Measurements from ENCODE around the gene PALLD.

The PALLD gene

DNA sequence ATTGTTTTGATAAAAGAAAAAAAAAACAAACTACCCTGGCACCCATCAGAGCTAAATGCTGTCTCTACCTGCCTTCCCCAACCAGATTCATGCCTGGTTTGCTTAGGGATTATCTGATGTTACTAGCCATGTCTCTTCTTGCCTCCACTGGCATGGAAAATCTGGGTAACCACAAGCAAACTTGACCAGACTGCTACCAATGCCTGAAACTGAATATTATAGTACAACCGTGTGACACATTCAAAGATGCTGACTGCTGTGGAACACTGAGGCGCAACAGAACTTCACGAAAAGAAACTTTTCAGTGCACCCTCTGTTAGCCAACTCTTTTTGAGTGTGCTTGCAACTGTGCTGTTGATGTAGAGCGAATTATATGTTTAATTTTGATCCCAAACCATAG is 285.1 kb downstream of the PALLD start:
- H3K27me3 ChIP-seq (ENCODE audit: insufficient read depth, poor library complexity, severe bottlenecking) = no peaks in the 10 kb centered on the region
- no peaks in the 10 kb centered on the region for H3K36me3 ChIP-seq (ENCODE audit: low read depth)
- H3K27ac ChIP-seq (ENCODE audit: poor library complexity, severe bottlenecking) = no peak overlapping the region
- ATAC-seq (ENCODE audit: low read depth) = no peak
- H3K4me1 ChIP-seq (ENCODE audit: insufficient read depth, poor library complexity, severe bottlenecking) = peaks cover 5% of the 10 kb centered on the region
- no peak overlapping the region for H3K4me3 ChIP-seq (ENCODE audit: severe bottlenecking)
- no peak for DNase-seq (ENCODE audit: low spot score)
- no peaks in the 10 kb centered on the region for H3K9me3 ChIP-seq (ENCODE audit: severe bottlenecking)
- TF ChIP-seq, protein P1, sequence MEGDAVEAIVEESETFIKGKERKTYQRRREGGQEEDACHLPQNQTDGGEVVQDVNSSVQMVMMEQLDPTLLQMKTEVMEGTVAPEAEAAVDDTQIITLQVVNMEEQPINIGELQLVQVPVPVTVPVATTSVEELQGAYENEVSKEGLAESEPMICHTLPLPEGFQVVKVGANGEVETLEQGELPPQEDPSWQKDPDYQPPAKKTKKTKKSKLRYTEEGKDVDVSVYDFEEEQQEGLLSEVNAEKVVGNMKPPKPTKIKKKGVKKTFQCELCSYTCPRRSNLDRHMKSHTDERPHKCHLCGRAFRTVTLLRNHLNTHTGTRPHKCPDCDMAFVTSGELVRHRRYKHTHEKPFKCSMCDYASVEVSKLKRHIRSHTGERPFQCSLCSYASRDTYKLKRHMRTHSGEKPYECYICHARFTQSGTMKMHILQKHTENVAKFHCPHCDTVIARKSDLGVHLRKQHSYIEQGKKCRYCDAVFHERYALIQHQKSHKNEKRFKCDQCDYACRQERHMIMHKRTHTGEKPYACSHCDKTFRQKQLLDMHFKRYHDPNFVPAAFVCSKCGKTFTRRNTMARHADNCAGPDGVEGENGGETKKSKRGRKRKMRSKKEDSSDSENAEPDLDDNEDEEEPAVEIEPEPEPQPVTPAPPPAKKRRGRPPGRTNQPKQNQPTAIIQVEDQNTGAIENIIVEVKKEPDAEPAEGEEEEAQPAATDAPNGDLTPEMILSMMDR (IDR thresholded peaks at IDR 0.05; ENCODE audit: poor library complexity, severe bottlenecking) = no peak

DNA sequence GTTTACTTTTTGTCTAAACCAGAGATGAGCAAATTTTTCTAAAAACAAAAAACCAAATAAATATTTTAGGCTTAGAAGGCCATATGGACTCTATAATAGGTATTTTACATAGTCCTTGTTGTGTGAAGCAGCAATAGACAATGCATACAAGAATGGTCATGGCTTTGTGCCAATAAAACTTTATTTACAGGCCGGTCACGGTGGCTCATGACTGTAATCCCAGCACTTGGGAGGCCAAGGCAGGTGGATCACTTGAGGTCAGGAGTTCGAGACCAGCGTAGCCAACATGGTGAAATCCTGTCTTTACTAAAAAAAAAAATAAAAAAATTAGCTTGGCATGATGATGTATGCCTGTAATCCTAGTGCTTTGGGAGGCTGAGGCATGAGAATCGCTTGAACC is 285.6 kb downstream of the PALLD start:
- H3K27me3 ChIP-seq (ENCODE audit: insufficient read depth, poor library complexity, severe bottlenecking) = no peaks in the 10 kb centered on the region
- H3K27ac ChIP-seq (ENCODE audit: poor library complexity, severe bottlenecking) = no peak overlapping the region
- no peak overlapping the region for H3K4me3 ChIP-seq (ENCODE audit: severe bottlenecking)
- DNase-seq (ENCODE audit: low spot score) (no peak), ATAC-seq (ENCODE audit: low read depth) (no peak)
- H3K4me1 ChIP-seq (ENCODE audit: insufficient read depth, poor library complexity, severe bottlenecking) = peaks cover 5% of the 10 kb centered on the region
- H3K36me3 ChIP-seq (ENCODE audit: low read depth) = no peaks in the 10 kb centered on the region
- TF ChIP-seq, protein P1 (IDR thresholded peaks at IDR 0.05; ENCODE audit: poor library complexity, severe bottlenecking) = no peak
- no peaks in the 10 kb centered on the region for H3K9me3 ChIP-seq (ENCODE audit: severe bottlenecking)

DNA sequence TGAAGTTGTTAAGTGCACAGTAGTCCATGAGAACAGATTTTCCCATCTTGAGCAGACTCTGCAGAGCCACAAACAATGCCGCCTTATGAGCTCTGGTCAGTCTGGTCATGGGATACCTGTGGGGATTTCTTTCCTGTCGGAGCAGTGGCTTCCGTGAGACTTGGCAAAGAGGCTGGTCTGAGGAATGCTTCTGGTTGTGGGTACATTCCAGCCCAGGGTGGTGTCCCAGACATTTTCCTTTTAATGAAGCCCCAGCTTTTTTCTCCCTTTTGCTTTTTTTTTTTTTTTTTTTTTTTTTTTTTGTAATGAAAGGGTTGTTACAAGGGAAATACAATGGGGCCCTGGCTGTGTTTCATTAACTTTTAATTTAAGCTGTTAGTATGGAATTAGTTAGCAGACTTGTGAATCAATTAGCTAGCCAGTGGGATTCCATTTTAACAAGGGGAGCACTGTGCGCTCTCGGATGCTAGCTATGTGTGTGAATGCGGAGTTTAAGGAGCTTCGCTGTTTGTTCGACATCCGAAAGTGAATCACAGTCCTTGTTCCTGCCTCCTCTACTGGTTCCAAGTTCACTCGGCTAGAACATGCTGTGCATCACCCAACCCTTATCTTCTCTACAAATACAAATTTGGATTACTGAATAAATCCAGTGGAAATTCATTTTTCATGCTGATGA is 288.1 kb downstream of the PALLD start:
- Histone ChIP-seq H3K27ac (ENCODE audit: poor library complexity, severe bottlenecking) (peak overlapping the region; percentile 56), H3K36me3 (ENCODE audit: low read depth) (no peaks in the 10 kb centered on the region), H3K4me1 (ENCODE audit: insufficient read depth, poor library complexity, severe bottlenecking) (peaks cover 9% of the 10 kb centered on the region), H3K27me3 (ENCODE audit: insufficient read depth, poor library complexity, severe bottlenecking) (no peaks in the 10 kb centered on the region), H3K9me3 (ENCODE audit: severe bottlenecking) (no peaks in the 10 kb centered on the region), H3K4me3 (ENCODE audit: severe bottlenecking) (no peak overlapping the region)
- DNase-seq (ENCODE audit: low spot score) (no peak), ATAC-seq (ENCODE audit: low read depth) (peak; percentile 92)
- TF ChIP-seq, protein P1 (IDR thresholded peaks at IDR 0.05; ENCODE audit: poor library complexity, severe bottlenecking) = no peak

DNA sequence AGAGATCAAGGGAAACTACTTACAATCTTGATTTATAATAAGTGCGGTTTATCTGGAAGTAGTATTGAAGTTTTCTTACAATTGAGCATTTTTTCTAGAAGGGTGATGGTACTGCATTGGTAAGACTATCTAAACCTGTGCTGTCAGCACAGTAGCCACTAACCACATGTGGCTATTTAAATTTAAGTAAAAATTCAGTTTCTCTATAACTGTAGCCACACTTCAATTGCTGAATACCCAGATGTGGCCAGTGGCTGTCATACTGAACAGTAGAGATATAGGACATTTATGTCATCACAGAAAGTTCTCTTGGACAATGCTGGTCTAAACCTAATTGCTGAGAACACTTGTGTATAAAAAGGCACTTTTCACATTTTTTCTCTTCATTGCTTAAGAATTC is 290.5 kb downstream of the PALLD start:
- DNase-seq (ENCODE audit: low spot score) (no peak), ATAC-seq (ENCODE audit: low read depth) (no peak)
- H3K4me3 ChIP-seq (ENCODE audit: severe bottlenecking) = no peak overlapping the region
- no peaks in the 10 kb centered on the region for H3K36me3 ChIP-seq (ENCODE audit: low read depth)
- H3K27ac ChIP-seq (ENCODE audit: poor library complexity, severe bottlenecking) = no peak overlapping the region
- no peaks in the 10 kb centered on the region for H3K9me3 ChIP-seq (ENCODE audit: severe bottlenecking)
- TF ChIP-seq, protein P1 (IDR thresholded peaks at IDR 0.05; ENCODE audit: poor library complexity, severe bottlenecking) = no peak
- H3K27me3 ChIP-seq (ENCODE audit: insufficient read depth, poor library complexity, severe bottlenecking) = no peaks in the 10 kb centered on the region
- H3K4me1 ChIP-seq (ENCODE audit: insufficient read depth, poor library complexity, severe bottlenecking) = peaks cover 9% of the 10 kb centered on the region

DNA sequence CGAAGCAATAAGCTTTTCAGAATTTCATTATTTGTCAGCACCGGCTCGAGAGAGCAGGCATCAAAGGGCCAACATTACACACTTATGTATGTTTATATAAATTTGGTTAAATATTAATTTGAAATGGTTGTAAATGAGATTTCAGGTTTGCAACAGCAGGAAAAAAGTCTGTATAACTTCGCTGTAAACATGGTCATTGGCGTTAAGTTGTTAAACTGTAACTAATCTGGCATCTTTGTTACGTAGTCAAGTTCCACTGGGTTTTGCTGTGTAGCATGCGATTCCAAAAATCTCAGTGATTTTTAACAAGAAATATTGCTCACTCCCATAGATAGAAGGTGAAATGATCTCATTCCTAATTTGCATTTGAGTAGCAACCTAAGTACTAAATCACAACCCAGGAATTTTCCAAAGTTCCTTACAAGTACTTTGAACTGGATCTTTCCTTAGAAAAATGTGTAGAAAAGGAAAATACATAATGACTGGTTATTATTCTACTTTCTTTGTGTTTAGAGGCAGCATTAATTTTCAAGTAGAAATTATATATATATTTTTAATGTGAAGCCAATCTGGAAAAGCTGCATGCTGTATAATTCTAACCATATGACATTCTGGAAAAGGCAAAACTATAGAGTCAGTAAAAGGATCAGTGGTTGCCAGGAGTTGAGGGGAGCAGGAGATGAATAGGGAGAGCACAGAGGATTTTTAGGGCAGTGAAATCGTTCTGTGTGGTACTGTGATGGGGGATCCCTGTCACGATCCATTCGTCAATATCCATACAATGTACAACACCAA is 291.1 kb downstream of the PALLD start:
- Histone ChIP-seq H3K4me3 (ENCODE audit: severe bottlenecking) (no peak overlapping the region), H3K27ac (ENCODE audit: poor library complexity, severe bottlenecking) (no peak overlapping the region), H3K4me1 (ENCODE audit: insufficient read depth, poor library complexity, severe bottlenecking) (peaks cover 9% of the 10 kb centered on the region), H3K27me3 (ENCODE audit: insufficient read depth, poor library complexity, severe bottlenecking) (no peaks in the 10 kb centered on the region), H3K9me3 (ENCODE audit: severe bottlenecking) (no peaks in the 10 kb centered on the region), H3K36me3 (ENCODE audit: low read depth) (no peaks in the 10 kb centered on the region)
- ATAC-seq (ENCODE audit: low read depth) (no peak), DNase-seq (ENCODE audit: low spot score) (no peak)
- TF ChIP-seq, protein P1 (IDR thresholded peaks at IDR 0.05; ENCODE audit: poor library complexity, severe bottlenecking) = no peak

Data from RWPE2 (cell line).